Mesangial cell (primary cell): ENCODE data around the gene DPP7. TPM values are rescaled to one million over a fixed set of nuclear protein-coding genes. Genes with fewer than 3 reads are reported as not detected.

Experiments used
- total RNA-seq: library from RNA; depleted of rRNA; stranded (reverse); fragments of >200 nt; gene quantifications from 2 replicates; pipeline ENCODE4 v1.2.3, GENCODE V29; 2015

The DPP7 gene
- total RNA-seq, result 65.3 and 87.8 TPM in 2 replicates

GRCh38 chr9:137114613-137115393, at the start of gene DPP7:
Gene DPP7 (minus strand): TSS chr9:137114733. CDS start chr9:137114713, 20 bp downstream.

DNA sequence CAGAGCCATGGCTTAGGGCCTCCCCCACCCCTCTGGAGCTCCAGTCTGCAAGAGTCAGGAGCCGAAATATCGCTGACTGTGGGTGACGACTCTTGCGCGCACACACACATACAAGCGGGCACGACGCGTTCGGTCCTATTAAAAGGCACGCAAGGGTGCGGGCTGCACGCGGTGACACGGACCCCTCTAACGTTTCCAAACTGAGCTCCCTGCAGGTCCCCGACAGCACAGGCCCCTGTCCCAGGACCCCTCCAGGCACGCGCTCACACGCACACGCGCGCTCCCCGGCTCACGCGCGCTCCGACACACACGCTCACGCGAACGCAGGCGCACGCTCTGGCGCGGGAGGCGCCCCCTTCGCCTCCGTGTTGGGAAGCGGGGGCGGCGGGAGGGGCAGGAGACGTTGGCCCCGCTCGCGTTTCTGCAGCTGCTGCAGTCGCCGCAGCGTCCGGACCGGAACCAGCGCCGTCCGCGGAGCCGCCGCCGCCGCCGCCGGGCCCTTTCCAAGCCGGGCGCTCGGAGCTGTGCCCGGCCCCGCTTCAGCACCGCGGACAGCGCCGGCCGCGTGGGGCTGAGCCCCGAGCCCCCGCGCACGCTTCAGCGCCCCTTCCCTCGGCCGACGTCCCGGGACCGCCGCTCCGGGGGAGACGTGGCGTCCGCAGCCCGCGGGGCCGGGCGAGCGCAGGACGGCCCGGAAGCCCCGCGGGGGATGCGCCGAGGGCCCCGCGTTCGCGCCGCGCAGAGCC, 24.4 kb upstream of the DPP7 start, which contains the start of gene GRIN1:
GRIN1 (plus strand) TSS at position 433 of the 746 bp plus-strand sequence. CDS start 333 bp downstream, outside the sequence.

DNA sequence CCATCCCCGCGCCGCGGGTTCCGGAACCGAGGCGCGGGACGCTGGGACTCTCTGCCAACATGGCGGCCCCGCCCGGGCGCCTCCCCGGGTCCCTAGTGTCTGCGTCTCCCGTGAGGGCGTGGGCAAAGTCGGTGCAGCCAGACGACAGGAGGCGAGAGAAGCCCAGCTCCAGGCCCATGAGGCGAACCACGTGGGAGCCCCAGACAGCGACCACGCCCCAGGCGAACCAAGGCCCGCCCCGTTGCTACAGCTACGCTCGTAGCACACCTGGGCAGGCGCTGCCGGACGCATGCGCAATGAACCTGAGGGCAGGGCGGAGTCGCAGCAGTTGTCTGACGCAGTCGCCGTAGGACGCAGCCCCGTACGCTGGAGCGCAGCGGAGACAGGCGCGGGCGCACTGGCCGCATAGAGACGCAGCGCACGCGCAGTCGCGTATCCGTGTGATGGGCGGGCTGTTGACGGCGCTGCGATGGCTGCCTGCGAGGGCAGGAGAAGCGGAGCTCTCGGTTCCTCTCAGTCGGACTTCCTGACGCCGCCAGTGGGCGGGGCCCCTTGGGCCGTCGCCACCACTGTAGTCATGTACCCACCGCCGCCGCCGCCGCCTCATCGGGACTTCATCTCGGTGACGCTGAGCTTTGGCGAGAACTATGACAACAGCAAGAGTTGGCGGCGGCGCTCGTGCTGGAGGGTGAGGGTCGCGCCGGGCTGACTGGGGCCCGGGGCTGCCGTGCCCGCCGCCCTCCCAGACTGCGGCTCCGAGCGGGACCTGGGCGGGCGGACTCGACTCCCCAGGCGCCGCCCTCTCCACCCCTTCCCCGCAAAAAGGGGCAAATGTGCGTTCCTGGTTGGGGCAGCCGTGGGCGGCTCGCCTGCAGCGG, 27.8 kb downstream of the DPP7 start, which contains the start of gene MAN1B1:
MAN1B1 (plus strand) TSS at position 455 of the 878 bp plus-strand sequence; CDS start at position 470, 15 bp downstream.

DNA sequence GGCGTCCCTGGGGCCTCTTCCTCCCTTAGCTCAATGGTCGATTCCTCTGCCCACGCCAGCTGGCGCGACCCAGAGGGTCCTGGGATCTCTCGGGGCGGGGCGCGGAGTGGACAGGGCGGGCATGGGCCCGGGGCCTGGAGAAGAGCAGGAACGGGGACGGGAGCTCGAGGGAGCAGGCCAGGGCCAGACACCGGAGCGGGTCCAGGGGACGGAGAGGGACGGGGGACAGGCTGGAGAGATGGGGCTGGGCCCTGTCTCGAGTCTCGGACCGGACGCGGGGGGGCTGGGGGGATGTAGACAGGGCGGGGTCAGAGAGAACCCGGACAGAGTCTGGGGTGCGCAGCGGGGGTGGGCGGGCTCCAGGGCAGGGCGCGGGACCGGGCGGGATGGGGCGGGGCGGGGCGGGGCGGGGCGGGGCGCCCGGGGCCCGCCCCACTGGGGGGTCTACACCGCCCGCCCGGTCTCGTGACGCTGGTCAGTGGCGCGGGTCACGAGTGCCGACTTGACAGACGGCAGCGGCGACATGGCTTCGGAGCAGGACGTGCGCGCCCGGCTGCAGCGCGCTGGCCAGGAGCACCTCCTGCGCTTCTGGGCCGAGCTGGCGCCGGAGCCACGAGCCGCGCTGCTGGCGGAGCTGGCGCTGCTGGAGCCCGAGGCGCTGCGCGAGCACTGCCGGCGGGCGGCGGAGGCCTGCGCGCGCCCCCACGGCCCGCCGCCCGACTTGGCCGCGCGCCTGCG, 37.4 kb downstream of the DPP7 start, which contains the start of gene UAP1L1:
UAP1L1 (plus strand) TSS at position 508 of the 738 bp plus-strand sequence; CDS start at position 524, 16 bp downstream.

GRCh38 chr9:137070201-137070905, 44.2 kb downstream of the DPP7 start, which contains the start of gene SAPCD2:
Gene SAPCD2 (minus strand): TSS chr9:137070557. CDS start chr9:137070460, 97 bp downstream.

Other genes starting within 250 kb of the DPP7 start
- gene EDF1, start 248.4 kb downstream of the DPP7 start, total RNA-seq, result 325 and 364 TPM in 2 replicates
- gene TRAF2, start 228.2 kb downstream of the DPP7 start, total RNA-seq, result 10.9 and 22.7 TPM in 2 replicates
- gene FBXW5, start 170.0 kb downstream of the DPP7 start, total RNA-seq, result 150 and 168 TPM in 2 replicates
- gene C8G, start 169.5 kb downstream of the DPP7 start, total RNA-seq, result not detected in 2 replicates
- 1.6 TPM in 1 of 2 replicates, not detected in the other for gene LCN12, start 162.5 kb downstream of the DPP7 start, total RNA-seq
- gene PTGDS, start 137.2 kb downstream of the DPP7 start, total RNA-seq, result 4.2 and 463 TPM in 2 replicates
- 2.5 TPM in 1 of 2 replicates, not detected in the other for gene LCNL1, start 131.7 kb downstream of the DPP7 start, total RNA-seq
- gene PAXX, start 122.3 kb downstream of the DPP7 start, total RNA-seq, result 49.2 and 65.2 TPM in 2 replicates
- 16.5 and 47.4 TPM in 2 replicates for gene CLIC3, start 118.2 kb downstream of the DPP7 start, total RNA-seq
- gene ABCA2, start 86.5 kb downstream of the DPP7 start, total RNA-seq, result 7.7 and 44.4 TPM in 2 replicates
- gene FUT7, start 82.6 kb downstream of the DPP7 start, total RNA-seq, result not detected in 2 replicates
- gene NPDC1, start 68.6 kb downstream of the DPP7 start, total RNA-seq, result 44.0 and 65.8 TPM in 2 replicates
- not detected in 2 replicates for gene ENTPD2, start 60.7 kb downstream of the DPP7 start, total RNA-seq
- 3.5 and 52.6 TPM in 2 replicates for gene SAPCD2, start 44.2 kb downstream of the DPP7 start, total RNA-seq
- 6.4 and 13.4 TPM in 2 replicates for gene UAP1L1, start 37.2 kb downstream of the DPP7 start, total RNA-seq
- gene MAN1B1, start 27.7 kb downstream of the DPP7 start, total RNA-seq, result 72.8 and 125 TPM in 2 replicates
- 0.13 TPM in 1 of 2 replicates, not detected in the other for gene GRIN1, start 24.4 kb upstream of the DPP7 start, total RNA-seq
- gene LRRC26, start 55.3 kb upstream of the DPP7 start, total RNA-seq, result 0.16 TPM in 1 of 2 replicates, not detected in the other
- gene TMEM210, start 57.3 kb upstream of the DPP7 start, total RNA-seq, result not detected in 2 replicates
- 19.6 and 22.9 TPM in 2 replicates for gene ANAPC2, start 73.8 kb upstream of the DPP7 start, total RNA-seq
- gene SSNA1, start 73.9 kb upstream of the DPP7 start, total RNA-seq, result 79.7 and 97.1 TPM in 2 replicates
- gene TPRN, start 86.0 kb upstream of the DPP7 start, total RNA-seq, result 9.5 and 9.6 TPM in 2 replicates
- 36.0 and 40.9 TPM in 2 replicates for gene TMEM203, start 90.9 kb upstream of the DPP7 start, total RNA-seq
- 15.2 and 24.0 TPM in 2 replicates for gene NDOR1, start 91.0 kb upstream of the DPP7 start, total RNA-seq
- gene RNF208, start 107.5 kb upstream of the DPP7 start, total RNA-seq, result 1.6 and 5.3 TPM in 2 replicates
- 0.49 and 2.9 TPM in 2 replicates for gene CYSRT1, start 110.4 kb upstream of the DPP7 start, total RNA-seq
- 0.25 TPM in 1 of 2 replicates, not detected in the other for gene RNF224, start 112.8 kb upstream of the DPP7 start, total RNA-seq
- gene SLC34A3, start 116.2 kb upstream of the DPP7 start, total RNA-seq, result not detected in 2 replicates
- gene TUBB4B, start 126.6 kb upstream of the DPP7 start, total RNA-seq, result 179 and 1,107 TPM in 2 replicates
- gene STPG3, start 136.6 kb upstream of the DPP7 start, total RNA-seq, result not detected in 2 replicates
- 56.2 and 81.0 TPM in 2 replicates for gene NELFB, start 140.6 kb upstream of the DPP7 start, total RNA-seq
- 50.8 and 52.1 TPM in 2 replicates for gene TOR4A, start 163.0 kb upstream of the DPP7 start, total RNA-seq
- gene NRARP, start 187.5 kb upstream of the DPP7 start, total RNA-seq, result 0.38 and 1.8 TPM in 2 replicates